ENCODE measurements around the gene DDIT4. TPM values are rescaled to one million over a fixed set of nuclear protein-coding genes. Genes with fewer than 3 reads are reported as not detected.
"Not testable (repeated sequence)": the region's sequence is repeated elsewhere in the genome, so short reads cannot be mapped to it uniquely, and the experiment has no call there.

Gene DDIT4
- total RNA-seq, 1 experiment from 2014 or later: 266 TPM

GRCh38 chr10:72276013-72276387 lies 2.3 kb downstream of the DDIT4 start:
- H3K27me3 ChIP-seq: no peaks in the 10 kb centered on the region
- peaks cover 27% of the 10 kb centered on the region for H3K36me3 ChIP-seq
- DNase-seq: peak; percentile 33
- no peaks in the 10 kb centered on the region for H3K9me3 ChIP-seq
- H3K4me3 ChIP-seq: peak overlapping the region; percentile 90

- peak; percentile 49 for DNase-seq
- peak overlapping the region; percentile 90 for H3K4me3 ChIP-seq
These were observed 3.0 kb downstream of the DDIT4 start for GRCh38 chr10:72276421-72277339.

GRCh38 chr10:72277340-72277995 lies 3.7 kb downstream of the DDIT4 start:
- Histone ChIP-seq H3K9me3 (no peaks in the 10 kb centered on the region), H3K27me3 (no peaks in the 10 kb centered on the region), H3K4me3 (peak overlapping the region; percentile 90; the same call in 1 of the 2 replicates), H3K36me3 (peaks cover 27% of the 10 kb centered on the region)
- DNase-seq: no peak

More at GRCh38 chr10:72276421-72277339, 3.0 kb downstream of the DDIT4 start:
- H3K36me3 ChIP-seq: peaks cover 27% of the 10 kb centered on the region
- H3K27me3 ChIP-seq: no peaks in the 10 kb centered on the region
- H3K9me3 ChIP-seq: no peaks in the 10 kb centered on the region

GRCh38 chr10:72277996-72278667 lies 4.4 kb downstream of the DDIT4 start:
- no peak for DNase-seq
- H3K9me3 ChIP-seq: no peaks in the 10 kb centered on the region
- H3K27me3 ChIP-seq: no peaks in the 10 kb centered on the region
- H3K4me3 ChIP-seq: no peak overlapping the region
- peaks cover 27% of the 10 kb centered on the region for H3K36me3 ChIP-seq

GRCh38 chr10:72278668-72279393 lies 5.1 kb downstream of the DDIT4 start:
- H3K9me3 ChIP-seq: no peaks in the 10 kb centered on the region
- H3K27me3 ChIP-seq: no peaks in the 10 kb centered on the region
- peaks cover 27% of the 10 kb centered on the region for H3K36me3 ChIP-seq
- DNase-seq: no peak
- H3K4me3 ChIP-seq: no peak overlapping the region

GRCh38 chr10:72279587-72279986 lies 5.9 kb downstream of the DDIT4 start:
- H3K27me3 ChIP-seq, H3K9me3 ChIP-seq, H3K4me3 ChIP-seq, DNase-seq: not testable (repeated sequence)
- H3K36me3 ChIP-seq: peaks cover 20% of the 10 kb centered on the region

GRCh38 chr10:72283131-72283530 lies 9.4 kb downstream of the DDIT4 start:
- no peaks in the 10 kb centered on the region for H3K9me3 ChIP-seq
- H3K27me3 ChIP-seq: no peaks in the 10 kb centered on the region
- DNase-seq: no peak
- no peaks in the 10 kb centered on the region for H3K36me3 ChIP-seq
- H3K4me3 ChIP-seq: no peak overlapping the region

GRCh38 chr10:72285972-72286521 lies 12.3 kb downstream of the DDIT4 start:
- no peaks in the 10 kb centered on the region for H3K27me3 ChIP-seq
- no peak for DNase-seq
- H3K9me3 ChIP-seq: no peaks in the 10 kb centered on the region
- H3K4me3 ChIP-seq: no peak overlapping the region
- no peaks in the 10 kb centered on the region for H3K36me3 ChIP-seq

GRCh38 chr10:72291019-72291532 lies 17.4 kb downstream of the DDIT4 start:
- Histone ChIP-seq H3K36me3 (no peaks in the 10 kb centered on the region), H3K4me3 (no peak overlapping the region), H3K27me3 (no peaks in the 10 kb centered on the region), H3K9me3 (no peaks in the 10 kb centered on the region)
- no peak for DNase-seq

- DNase-seq: no peak
- H3K27me3 ChIP-seq: no peaks in the 10 kb centered on the region
- no peaks in the 10 kb centered on the region for H3K9me3 ChIP-seq
- H3K36me3 ChIP-seq: no peaks in the 10 kb centered on the region
- no peak overlapping the region for H3K4me3 ChIP-seq
These were observed 18.5 kb downstream of the DDIT4 start for GRCh38 chr10:72292223-72292691.

- no peaks in the 10 kb centered on the region for H3K36me3 ChIP-seq
- H3K27me3 ChIP-seq: no peaks in the 10 kb centered on the region
- DNase-seq: no peak
- H3K9me3 ChIP-seq: no peaks in the 10 kb centered on the region
- H3K4me3 ChIP-seq: no peak overlapping the region
These were observed 21.7 kb downstream of the DDIT4 start for GRCh38 chr10:72295330-72295910.

- H3K27me3 ChIP-seq, DNase-seq, H3K36me3 ChIP-seq, H3K9me3 ChIP-seq: not testable (repeated sequence)
- H3K4me3 ChIP-seq: peak overlapping the region; percentile 57
These were observed 23.1 kb downstream of the DDIT4 start for GRCh38 chr10:72296829-72297280.

GRCh38 chr10:72297281-72297804 lies 23.6 kb downstream of the DDIT4 start:
- peak; percentile 95 for DNase-seq
- peak overlapping the region; percentile 57 for H3K4me3 ChIP-seq
- no peaks in the 10 kb centered on the region for H3K36me3 ChIP-seq

GRCh38 chr10:72297805-72298591 lies 24.3 kb downstream of the DDIT4 start:
- peak overlapping the region; percentile 57 for H3K4me3 ChIP-seq

More at GRCh38 chr10:72297281-72297804, 23.6 kb downstream of the DDIT4 start:
- H3K9me3 ChIP-seq: no peaks in the 10 kb centered on the region
- no peaks in the 10 kb centered on the region for H3K27me3 ChIP-seq

More at GRCh38 chr10:72297805-72298591, 24.3 kb downstream of the DDIT4 start:
- Histone ChIP-seq H3K9me3 (no peaks in the 10 kb centered on the region), H3K36me3 (no peaks in the 10 kb centered on the region), H3K27me3 (no peaks in the 10 kb centered on the region)
- DNase-seq: peak; percentile 99
